ENCODE results near the gene NRG3.

Gene NRG3

GRCh38 chr10:82194419-82194818, 319.4 kb downstream of the NRG3 start:
- H2AK5ac ChIP-seq (ENCODE audit: low read length) = no peak overlapping the region
- H3K4me1 ChIP-seq (ENCODE audit: control insufficient read depth in 1 of 2, insufficient read depth in 2 of 2, low read length in 2 of 2) = peaks cover 0 to 5% of the 10 kb centered on the region in 2 experiments
- H3K14ac ChIP-seq (ENCODE audit: low read length) = no peak overlapping the region
- H3K79me1 ChIP-seq (ENCODE audit: low read length) = no peaks in the 10 kb centered on the region
- H2BK12ac ChIP-seq (ENCODE audit: low read length) = no peak overlapping the region
- H3K4me3 ChIP-seq (ENCODE audit: low read depth, low read length) = no peak overlapping the region
- no peak overlapping the region for H2BK120ac ChIP-seq (ENCODE audit: insufficient read depth, low read length, poor library complexity)
- no CpG with 5 or more reads among the region's 7 CpGs for WGBS (ENCODE audit: extremely low coverage, insufficient coverage, insufficient read length)
- H3K27ac ChIP-seq (ENCODE audit: low read depth, low read length) = no peak overlapping the region
- no peak overlapping the region for H3K9ac ChIP-seq (ENCODE audit: low read length)
- H3K23ac ChIP-seq (ENCODE audit: low read length) = no peak overlapping the region
- H2AFZ ChIP-seq (ENCODE audit: insufficient read depth, low read length, poor library complexity) = no peak overlapping the region
- H4K91ac ChIP-seq (ENCODE audit: low read depth, low read length) = no peak overlapping the region
- H4K12ac ChIP-seq (ENCODE audit: low read depth, low read length) = no peak overlapping the region
- no peak overlapping the region for H2BK5ac ChIP-seq (ENCODE audit: low read depth, low read length, poor library complexity)
- no peak overlapping the region for H3K18ac ChIP-seq (ENCODE audit: low read length)
- no peaks in the 10 kb centered on the region for H3K36me3 ChIP-seq (ENCODE audit: control insufficient read depth in 1 of 2, insufficient read depth in 2 of 2, low read length in 2 of 2)
- DNase-seq = no peak
- no peak overlapping the region for H3K4ac ChIP-seq (ENCODE audit: low read depth, low read length)
- H3K27me3 ChIP-seq (ENCODE audit: insufficient read depth, low read length) = no peaks in the 10 kb centered on the region
- H3K79me2 ChIP-seq (ENCODE audit: control insufficient read depth, insufficient read depth, low read length, poor library complexity) = no peaks in the 10 kb centered on the region
- no peaks in the 10 kb centered on the region for H3K9me3 ChIP-seq (ENCODE audit: insufficient read depth, low read depth, low read length)
- no peak overlapping the region for H3K4me2 ChIP-seq (ENCODE audit: low read length)
- H4K8ac ChIP-seq (ENCODE audit: low read depth, low read length) = no peak overlapping the region

- Histone ChIP-seq H3K9ac (ENCODE audit: low read length) (no peak overlapping the region), H3K4ac (ENCODE audit: low read depth, low read length) (no peak overlapping the region), H4K91ac (ENCODE audit: low read depth, low read length) (no peak overlapping the region), H3K4me2 (ENCODE audit: low read length) (no peak overlapping the region), H3K27ac (ENCODE audit: low read depth, low read length) (no peak overlapping the region), H2BK5ac (ENCODE audit: low read depth, low read length, poor library complexity) (no peak overlapping the region), H3K9me3 (ENCODE audit: insufficient read depth, low read depth, low read length) (no peaks in the 10 kb centered on the region), H3K4me3 (ENCODE audit: low read depth, low read length) (no peak overlapping the region), H3K4me1 (ENCODE audit: control insufficient read depth in 1 of 2, insufficient read depth in 2 of 2, low read length in 2 of 2) (no peaks in the 10 kb centered on the region), H3K23ac (ENCODE audit: low read length) (no peak overlapping the region), H3K79me1 (ENCODE audit: low read length) (no peaks in the 10 kb centered on the region), H4K12ac (ENCODE audit: low read depth, low read length) (no peak overlapping the region), H4K8ac (ENCODE audit: low read depth, low read length) (no peak overlapping the region), H2BK120ac (ENCODE audit: insufficient read depth, low read length, poor library complexity) (no peak overlapping the region), H2BK12ac (ENCODE audit: low read length) (no peak overlapping the region), H2AFZ (ENCODE audit: insufficient read depth, low read length, poor library complexity) (no peak overlapping the region), H3K18ac (ENCODE audit: low read length) (no peak overlapping the region), H2AK5ac (ENCODE audit: low read length) (no peak overlapping the region), H3K14ac (ENCODE audit: low read length) (no peak overlapping the region), H3K79me2 (ENCODE audit: control insufficient read depth, insufficient read depth, low read length, poor library complexity) (no peaks in the 10 kb centered on the region), H3K27me3 (ENCODE audit: insufficient read depth, low read length) (no peaks in the 10 kb centered on the region), H3K36me3 (ENCODE audit: control insufficient read depth in 1 of 2, insufficient read depth in 2 of 2, low read length in 2 of 2) (no peaks in the 10 kb centered on the region)
- no CpG with 5 or more reads among the region's 2 CpGs for WGBS (ENCODE audit: extremely low coverage, insufficient coverage, insufficient read length)
- no peak for DNase-seq
These were observed 331.8 kb downstream of the NRG3 start for GRCh38 chr10:82206831-82207230.

GRCh38 chr10:82208726-82209125, 333.7 kb downstream of the NRG3 start:
- Histone ChIP-seq H3K79me1 (ENCODE audit: low read length) (no peaks in the 10 kb centered on the region), H3K4me3 (ENCODE audit: low read depth, low read length) (no peak overlapping the region), H2AK5ac (ENCODE audit: low read length) (no peak overlapping the region), H3K18ac (ENCODE audit: low read length) (no peak overlapping the region), H3K27me3 (ENCODE audit: insufficient read depth, low read length) (no peaks in the 10 kb centered on the region), H3K23ac (ENCODE audit: low read length) (no peak overlapping the region), H4K12ac (ENCODE audit: low read depth, low read length) (no peak overlapping the region), H3K36me3 (ENCODE audit: control insufficient read depth in 1 of 2, insufficient read depth in 2 of 2, low read length in 2 of 2) (no peaks in the 10 kb centered on the region), H3K4me1 (ENCODE audit: control insufficient read depth in 1 of 2, insufficient read depth in 2 of 2, low read length in 2 of 2) (no peaks in the 10 kb centered on the region), H2AFZ (ENCODE audit: insufficient read depth, low read length, poor library complexity) (no peak overlapping the region), H3K14ac (ENCODE audit: low read length) (no peak overlapping the region), H2BK5ac (ENCODE audit: low read depth, low read length, poor library complexity) (no peak overlapping the region), H3K4ac (ENCODE audit: low read depth, low read length) (no peak overlapping the region), H3K9ac (ENCODE audit: low read length) (no peak overlapping the region), H2BK12ac (ENCODE audit: low read length) (no peak overlapping the region), H3K4me2 (ENCODE audit: low read length) (no peak overlapping the region), H2BK120ac (ENCODE audit: insufficient read depth, low read length, poor library complexity) (no peak overlapping the region), H4K91ac (ENCODE audit: low read depth, low read length) (no peak overlapping the region), H3K79me2 (ENCODE audit: control insufficient read depth, insufficient read depth, low read length, poor library complexity) (no peaks in the 10 kb centered on the region), H4K8ac (ENCODE audit: low read depth, low read length) (no peak overlapping the region), H3K9me3 (ENCODE audit: insufficient read depth, low read depth, low read length) (no peaks in the 10 kb centered on the region), H3K27ac (ENCODE audit: low read depth, low read length) (no peak overlapping the region)
- WGBS (ENCODE audit: extremely low coverage, insufficient coverage, insufficient read length) = no CpG with 5 or more reads among the region's 2 CpGs
- no peak for DNase-seq

- Histone ChIP-seq H2BK120ac (ENCODE audit: insufficient read depth, low read length, poor library complexity) (no peak overlapping the region), H3K27me3 (ENCODE audit: insufficient read depth, low read length) (no peaks in the 10 kb centered on the region), H4K8ac (ENCODE audit: low read depth, low read length) (no peak overlapping the region), H2AFZ (ENCODE audit: insufficient read depth, low read length, poor library complexity) (no peak overlapping the region), H3K79me2 (ENCODE audit: control insufficient read depth, insufficient read depth, low read length, poor library complexity) (no peaks in the 10 kb centered on the region), H2BK5ac (ENCODE audit: low read depth, low read length, poor library complexity) (no peak overlapping the region), H4K91ac (ENCODE audit: low read depth, low read length) (no peak overlapping the region), H3K4me3 (ENCODE audit: low read depth, low read length) (no peak overlapping the region), H3K14ac (ENCODE audit: low read length) (no peak overlapping the region), H3K23ac (ENCODE audit: low read length) (no peak overlapping the region), H3K9ac (ENCODE audit: low read length) (no peak overlapping the region), H2BK12ac (ENCODE audit: low read length) (peak overlapping the region; percentile 49), H3K36me3 (ENCODE audit: control insufficient read depth in 1 of 2, insufficient read depth in 2 of 2, low read length in 2 of 2) (no peaks in the 10 kb centered on the region), H3K18ac (ENCODE audit: low read length) (no peak overlapping the region), H3K4me1 (ENCODE audit: control insufficient read depth in 1 of 2, insufficient read depth in 2 of 2, low read length in 2 of 2) (no peaks in the 10 kb centered on the region), H4K12ac (ENCODE audit: low read depth, low read length) (no peak overlapping the region), H3K4ac (ENCODE audit: low read depth, low read length) (no peak overlapping the region), H3K27ac (ENCODE audit: low read depth, low read length) (no peak overlapping the region), H3K9me3 (ENCODE audit: insufficient read depth, low read depth, low read length) (no peaks in the 10 kb centered on the region), H3K79me1 (ENCODE audit: low read length) (no peaks in the 10 kb centered on the region), H3K4me2 (ENCODE audit: low read length) (no peak overlapping the region), H2AK5ac (ENCODE audit: low read length) (no peak overlapping the region)
- no peak for DNase-seq
- no CpG with 5 or more reads among the region's 2 CpGs for WGBS (ENCODE audit: extremely low coverage, insufficient coverage, insufficient read length)
These were observed 335.3 kb downstream of the NRG3 start for GRCh38 chr10:82210331-82210730.
